ENCODE results near the gene NKX1-1. TPM values are rescaled to one million over a fixed set of nuclear protein-coding genes. Genes with fewer than 3 reads are reported as not detected.

Gene NKX1-1
- polyA plus RNA-seq, 2 of the 4 experiments (the other 2 are of a cell fraction): not detected

DNA sequence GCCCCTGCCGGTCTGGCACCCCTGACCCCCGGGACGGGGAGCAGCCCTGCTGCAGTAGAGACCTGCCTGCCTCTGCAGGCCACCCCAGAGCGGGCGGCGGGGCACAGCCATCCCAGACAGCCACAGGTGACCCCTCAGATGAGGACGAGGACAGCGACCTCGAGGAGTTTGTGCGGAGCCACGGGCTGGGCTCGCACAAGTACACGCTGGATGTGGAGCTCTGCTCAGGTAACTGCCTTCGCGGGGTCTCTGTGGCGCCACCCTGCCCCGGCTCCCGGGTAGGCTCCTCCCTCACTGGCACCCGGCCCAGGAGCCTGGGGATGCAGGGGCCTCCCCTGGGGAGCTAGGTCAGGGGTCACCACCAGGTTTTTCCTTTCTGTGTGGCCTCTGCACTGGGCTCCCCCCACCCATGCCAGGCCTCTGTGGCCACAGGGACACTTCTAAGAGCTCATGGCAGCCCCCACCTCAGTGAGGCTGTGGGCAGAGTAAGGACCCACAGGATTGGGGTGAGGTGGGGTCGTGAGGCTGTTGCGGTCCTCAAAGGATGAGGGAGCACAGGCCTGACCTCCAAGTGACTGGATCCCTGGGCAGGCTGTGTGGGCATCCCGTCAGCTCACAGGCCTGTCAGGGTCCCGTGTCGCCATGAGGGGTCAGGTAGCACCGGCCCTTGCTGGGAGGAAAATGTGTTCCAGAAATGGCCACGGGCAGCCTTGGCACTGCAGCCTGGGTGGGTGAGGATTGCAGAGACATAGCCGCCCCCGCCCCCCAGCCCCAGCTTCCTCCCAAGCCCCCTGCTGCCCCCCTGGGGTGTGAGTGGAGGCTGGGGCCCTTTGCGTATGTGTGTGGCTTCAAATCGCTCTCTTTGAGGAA lies 52.8 kb downstream of the NKX1-1 start:
- H3K4me1 ChIP-seq: peaks cover 6% of the 10 kb centered on the region; the same call in 1 of the 3 replicates
- ChIA-PET CTCF (interaction anchor here (0.9 to 1.9 kb wide), 10 partner anchors 12 to 278 kb away, joined by 3 to 8 read pairs (median 4); no protein-coding TSS in a partner anchor), POLR2A (no interaction called here)
- H3K27ac ChIP-seq: no peak overlapping the region
- H3K9me3 ChIP-seq: no peaks in the 10 kb centered on the region
- no peak for TF ChIP-seq HOXA7 (CRISPR knock-in tag; IDR thresholded peaks at IDR 0.05)
- TF ChIP-seq, protein P1, sequence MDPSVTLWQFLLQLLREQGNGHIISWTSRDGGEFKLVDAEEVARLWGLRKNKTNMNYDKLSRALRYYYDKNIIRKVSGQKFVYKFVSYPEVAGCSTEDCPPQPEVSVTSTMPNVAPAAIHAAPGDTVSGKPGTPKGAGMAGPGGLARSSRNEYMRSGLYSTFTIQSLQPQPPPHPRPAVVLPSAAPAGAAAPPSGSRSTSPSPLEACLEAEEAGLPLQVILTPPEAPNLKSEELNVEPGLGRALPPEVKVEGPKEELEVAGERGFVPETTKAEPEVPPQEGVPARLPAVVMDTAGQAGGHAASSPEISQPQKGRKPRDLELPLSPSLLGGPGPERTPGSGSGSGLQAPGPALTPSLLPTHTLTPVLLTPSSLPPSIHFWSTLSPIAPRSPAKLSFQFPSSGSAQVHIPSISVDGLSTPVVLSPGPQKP (IDR thresholded peaks at IDR 0.05; ENCODE audit: low read depth, low read length): no peak
- no peak for TF ChIP-seq ZC3H11A (IDR thresholded peaks at IDR 0.05)
- TF ChIP-seq, protein P2, sequence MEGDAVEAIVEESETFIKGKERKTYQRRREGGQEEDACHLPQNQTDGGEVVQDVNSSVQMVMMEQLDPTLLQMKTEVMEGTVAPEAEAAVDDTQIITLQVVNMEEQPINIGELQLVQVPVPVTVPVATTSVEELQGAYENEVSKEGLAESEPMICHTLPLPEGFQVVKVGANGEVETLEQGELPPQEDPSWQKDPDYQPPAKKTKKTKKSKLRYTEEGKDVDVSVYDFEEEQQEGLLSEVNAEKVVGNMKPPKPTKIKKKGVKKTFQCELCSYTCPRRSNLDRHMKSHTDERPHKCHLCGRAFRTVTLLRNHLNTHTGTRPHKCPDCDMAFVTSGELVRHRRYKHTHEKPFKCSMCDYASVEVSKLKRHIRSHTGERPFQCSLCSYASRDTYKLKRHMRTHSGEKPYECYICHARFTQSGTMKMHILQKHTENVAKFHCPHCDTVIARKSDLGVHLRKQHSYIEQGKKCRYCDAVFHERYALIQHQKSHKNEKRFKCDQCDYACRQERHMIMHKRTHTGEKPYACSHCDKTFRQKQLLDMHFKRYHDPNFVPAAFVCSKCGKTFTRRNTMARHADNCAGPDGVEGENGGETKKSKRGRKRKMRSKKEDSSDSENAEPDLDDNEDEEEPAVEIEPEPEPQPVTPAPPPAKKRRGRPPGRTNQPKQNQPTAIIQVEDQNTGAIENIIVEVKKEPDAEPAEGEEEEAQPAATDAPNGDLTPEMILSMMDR (IDR thresholded peaks at IDR 0.05): no peak
- TF ChIP-seq GATA3 (IDR thresholded peaks at IDR 0.05; ENCODE audit: borderline replicate concordance): no peak
- TF ChIP-seq KDM1A (IDR thresholded peaks at IDR 0.05; ENCODE audit: low read depth): no peak
- TF ChIP-seq CBX2 (IDR thresholded peaks at IDR 0.05; ENCODE audit: borderline replicate concordance, low read depth): no peak
- TF ChIP-seq, protein P3, sequence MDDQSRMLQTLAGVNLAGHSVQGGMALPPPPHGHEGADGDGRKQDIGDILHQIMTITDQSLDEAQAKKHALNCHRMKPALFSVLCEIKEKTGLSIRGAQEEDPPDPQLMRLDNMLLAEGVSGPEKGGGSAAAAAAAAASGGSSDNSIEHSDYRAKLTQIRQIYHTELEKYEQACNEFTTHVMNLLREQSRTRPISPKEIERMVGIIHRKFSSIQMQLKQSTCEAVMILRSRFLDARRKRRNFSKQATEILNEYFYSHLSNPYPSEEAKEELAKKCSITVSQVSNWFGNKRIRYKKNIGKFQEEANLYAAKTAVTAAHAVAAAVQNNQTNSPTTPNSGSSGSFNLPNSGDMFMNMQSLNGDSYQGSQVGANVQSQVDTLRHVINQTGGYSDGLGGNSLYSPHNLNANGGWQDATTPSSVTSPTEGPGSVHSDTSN (IDR thresholded peaks at IDR 0.05): no peak
- TF ChIP-seq TP53 (CRISPR knock-in tag; IDR thresholded peaks at IDR 0.05): no peak
- TF ChIP-seq, protein P4, sequence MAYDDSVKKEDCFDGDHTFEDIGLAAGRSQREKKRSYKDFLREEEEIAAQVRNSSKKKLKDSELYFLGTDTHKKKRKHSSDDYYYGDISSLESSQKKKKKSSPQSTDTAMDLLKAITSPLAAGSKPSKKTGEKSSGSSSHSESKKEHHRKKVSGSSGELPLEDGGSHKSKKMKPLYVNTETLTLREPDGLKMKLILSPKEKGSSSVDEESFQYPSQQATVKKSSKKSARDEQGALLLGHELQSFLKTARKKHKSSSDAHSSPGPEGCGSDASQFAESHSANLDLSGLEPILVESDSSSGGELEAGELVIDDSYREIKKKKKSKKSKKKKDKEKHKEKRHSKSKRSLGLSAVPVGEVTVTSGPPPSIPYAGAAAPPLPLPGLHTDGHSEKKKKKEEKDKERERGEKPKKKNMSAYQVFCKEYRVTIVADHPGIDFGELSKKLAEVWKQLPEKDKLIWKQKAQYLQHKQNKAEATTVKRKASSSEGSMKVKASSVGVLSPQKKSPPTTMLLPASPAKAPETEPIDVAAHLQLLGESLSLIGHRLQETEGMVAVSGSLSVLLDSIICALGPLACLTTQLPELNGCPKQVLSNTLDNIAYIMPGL (CRISPR knock-in tag; IDR thresholded peaks at IDR 0.05; ENCODE audit: borderline replicate concordance): no peak
- TF ChIP-seq ZFP36 (IDR thresholded peaks at IDR 0.05; ENCODE audit: borderline replicate concordance, partially characterized antibody): no peak
- no peak for TF ChIP-seq EP300 (IDR thresholded peaks at IDR 0.05)
- no peak for TF ChIP-seq MAFK (IDR thresholded peaks at IDR 0.05; ENCODE audit: partially characterized antibody)
- TF ChIP-seq HDAC2 (IDR thresholded peaks at IDR 0.05): no peak
- TF ChIP-seq POLR2A (IDR thresholded peaks at IDR 0.05; ENCODE audit: low read length): no peak
- no peak for TF ChIP-seq TFCP2L1 (CRISPR knock-in tag; IDR thresholded peaks at IDR 0.05)
- no peak for TF ChIP-seq ZSCAN20 (CRISPR knock-in tag; IDR thresholded peaks at IDR 0.05)
- TF ChIP-seq MAZ (IDR thresholded peaks at IDR 0.05; ENCODE audit: borderline replicate concordance, low read depth, low read length): no peak
- TF ChIP-seq PHF8 (IDR thresholded peaks at IDR 0.05; ENCODE audit: borderline replicate concordance, low read depth): no peak
- no peak for TF ChIP-seq RCOR1 (IDR thresholded peaks at IDR 0.05; ENCODE audit: low read depth, low read length)
- WGBS (ENCODE audit: missing lambda C conversion rate): 83% methylated on average over 1 of the region's 30 CpGs
- no peak for DNase-seq (ENCODE audit: low read depth in 1 of 2, low spot score in 1 of 2)
- H3K4me2 ChIP-seq: no peak overlapping the region
- FAIRE-seq: no peak
- ATAC-seq: no peak
- H3K4me3 ChIP-seq: no peak overlapping the region

Other genes with a start within 250 kb of the NKX1-1 start
- 0.12 and 0.24 TPM in 2 replicates for gene SPON2, start 233.9 kb downstream of the NKX1-1 start, polyA plus RNA-seq (2011; rRNA removed)
- gene SPON2, start 233.9 kb downstream of the NKX1-1 start, polyA plus RNA-seq (2017; fragmentation: RNase III; extraction: RNeasy Plus Mini Kit Qiagen cat#74134 plus additional on column Dnase treatment): 0.07 to 0.54 TPM (median 0.15 TPM) in 3 replicates
- 39.3 and 43.1 TPM in 2 replicates for gene CTBP1, start 157.3 kb downstream of the NKX1-1 start, polyA plus RNA-seq (2011; rRNA removed)
- 85.3 to 94.1 TPM (median 93.1 TPM) in 3 replicates for gene CTBP1, start 157.3 kb downstream of the NKX1-1 start, polyA plus RNA-seq (2017; fragmentation: RNase III; extraction: RNeasy Plus Mini Kit Qiagen cat#74134 plus additional on column Dnase treatment)
- gene MAEA, start 116.6 kb downstream of the NKX1-1 start, polyA plus RNA-seq (2011; rRNA removed): 42.4 and 46.1 TPM in 2 replicates
- 58.4 to 67.1 TPM (median 58.5 TPM) in 3 replicates for gene MAEA, start 116.6 kb downstream of the NKX1-1 start, polyA plus RNA-seq (2017; fragmentation: RNase III; extraction: RNeasy Plus Mini Kit Qiagen cat#74134 plus additional on column Dnase treatment)
- 6.3 and 6.9 TPM in 2 replicates for gene UVSSA, start 59.2 kb downstream of the NKX1-1 start, polyA plus RNA-seq (2011; rRNA removed)
- 4.3 to 5.4 TPM (median 4.5 TPM) in 3 replicates for gene UVSSA, start 59.2 kb downstream of the NKX1-1 start, polyA plus RNA-seq (2017; fragmentation: RNase III; extraction: RNeasy Plus Mini Kit Qiagen cat#74134 plus additional on column Dnase treatment)